M059J (cell line): Measurements from ENCODE around the gene ATF6. TPM values are rescaled to one million over a fixed set of nuclear protein-coding genes. Genes with fewer than 3 reads are reported as not detected.

ENCODE experiments used
- DNase-seq: peaks from one replicate; pipeline ENCODE4 v3.0.0-alpha.2; 2012; ENCODE audit warnings: low read depth
- total RNA-seq: library from RNA; depleted of rRNA; stranded (reverse); fragments of >200 nt; shearing (Covaris generic); gene quantifications from 2 replicates; pipeline ENCODE4 v1.2.3, GENCODE V29; 2014

ATF6 gene
- total RNA-seq, 1 experiment from 2014 or later = 38.8 TPM

GRCh38 chr1:161890574-161890973 lies 124.5 kb downstream of the ATF6 start:
- DNase-seq = no peak

- DNase-seq = no peak
Measured at GRCh38 chr1:161899091-161899490, 133.0 kb downstream of the ATF6 start.

- DNase-seq = no peak
Measured at GRCh38 chr1:161900160-161900559, 134.0 kb downstream of the ATF6 start.

- DNase-seq = no peak
Measured at GRCh38 chr1:161902182-161902581, 136.1 kb downstream of the ATF6 start.

- DNase-seq = no peak
Measured at GRCh38 chr1:161905269-161905884, 139.3 kb downstream of the ATF6 start.

- DNase-seq = no peak
Measured at GRCh38 chr1:161907265-161907664, 141.1 kb downstream of the ATF6 start.

GRCh38 chr1:161908264-161908663 lies 142.1 kb downstream of the ATF6 start:
- no peak for DNase-seq

- DNase-seq = peak; percentile 29
Measured at GRCh38 chr1:161910604-161911003, 144.5 kb downstream of the ATF6 start.

- DNase-seq = no peak
Measured at GRCh38 chr1:161913482-161914140, 147.5 kb downstream of the ATF6 start.

- DNase-seq = no peak
Measured at GRCh38 chr1:161914595-161914994, 148.5 kb downstream of the ATF6 start.

GRCh38 chr1:161915051-161915503 lies 149.0 kb downstream of the ATF6 start:
- no peak for DNase-seq

GRCh38 chr1:161915978-161916377 lies 149.9 kb downstream of the ATF6 start:
- DNase-seq = no peak

- no peak for DNase-seq
Measured at GRCh38 chr1:161919229-161919628, 153.1 kb downstream of the ATF6 start.

- no peak for DNase-seq
Measured at GRCh38 chr1:161921491-161921890, 155.4 kb downstream of the ATF6 start.

GRCh38 chr1:161921990-161922389 lies 155.9 kb downstream of the ATF6 start:
- DNase-seq = no peak

GRCh38 chr1:161928056-161928455 lies 161.9 kb downstream of the ATF6 start:
- peak; percentile 62 for DNase-seq

- no peak for DNase-seq
Measured at GRCh38 chr1:161929137-161929536, 163.0 kb downstream of the ATF6 start.

GRCh38 chr1:161930064-161930463 lies 163.9 kb downstream of the ATF6 start:
- DNase-seq = peak; percentile 38

GRCh38 chr1:161932668-161933067 lies 166.5 kb downstream of the ATF6 start:
- DNase-seq = no peak

GRCh38 chr1:161933592-161934588 lies 167.8 kb downstream of the ATF6 start:
- peak; percentile 73 for DNase-seq

- no peak for DNase-seq
Measured at GRCh38 chr1:161935264-161935663, 169.1 kb downstream of the ATF6 start.

GRCh38 chr1:161936786-161937185 lies 170.7 kb downstream of the ATF6 start:
- DNase-seq = no peak
